ENCODE measurements around the gene SERPINE1. TPM values are rescaled to one million over a fixed set of nuclear protein-coding genes. Genes with fewer than 3 reads are reported as not detected.
"Not testable (repeated sequence)": the region's sequence is repeated elsewhere in the genome, so short reads cannot be mapped to it uniquely, and the experiment has no call there.

The SERPINE1 gene
- 10 to 100 TPM in 1 of 2 donors, 1 to 10 TPM in 1; 2.4 to 41.6 TPM for total RNA-seq
- long read RNA-seq, partial matches to known transcripts, result 13 of 18 reads
- long read RNA-seq, other reads (novel, unspliced or antisense), result 2 of 18 reads

DNA sequence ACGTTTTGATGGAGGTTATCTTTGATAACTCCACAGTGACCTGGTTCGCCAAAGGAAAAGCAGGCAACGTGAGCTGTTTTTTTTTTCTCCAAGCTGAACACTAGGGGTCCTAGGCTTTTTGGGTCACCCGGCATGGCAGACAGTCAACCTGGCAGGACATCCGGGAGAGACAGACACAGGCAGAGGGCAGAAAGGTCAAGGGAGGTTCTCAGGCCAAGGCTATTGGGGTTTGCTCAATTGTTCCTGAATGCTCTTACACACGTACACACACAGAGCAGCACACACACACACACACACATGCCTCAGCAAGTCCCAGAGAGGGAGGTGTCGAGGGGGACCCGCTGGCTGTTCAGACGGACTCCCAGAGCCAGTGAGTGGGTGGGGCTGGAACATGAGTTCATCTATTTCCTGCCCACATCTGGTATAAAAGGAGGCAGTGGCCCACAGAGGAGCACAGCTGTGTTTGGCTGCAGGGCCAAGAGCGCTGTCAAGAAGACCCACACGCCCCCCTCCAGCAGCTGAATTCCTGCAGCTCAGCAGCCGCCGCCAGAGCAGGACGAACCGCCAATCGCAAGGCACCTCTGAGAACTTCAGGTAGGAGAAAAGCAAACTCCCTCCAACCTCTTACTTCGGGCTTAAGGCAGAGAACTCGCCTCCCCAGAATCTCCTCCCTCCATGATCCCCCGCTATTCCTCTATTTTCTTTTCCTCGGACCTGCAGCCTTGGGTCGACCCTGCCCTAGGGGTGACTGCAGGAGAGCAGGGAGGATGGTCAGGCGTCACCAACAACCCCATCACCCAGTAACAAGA lies at the start of gene SERPINE1:
SERPINE1 (plus strand) TSS at position 454 of the 809 bp plus-strand sequence. CDS start 1,290 bp downstream, outside the sequence.
- ATAC-seq (peak; percentile 77 to 87), DNase-seq (peak; percentile 95)
- intact Hi-C loops (cut with DNase I), result no loop called here

- ATAC-seq, result peak; percentile 90 to 91
- intact Hi-C loops (cut with DNase I), result no loop called here
Observed at GRCh38 chr7:101077303-101078086, 49.4 kb upstream of the SERPINE1 start.

DNA sequence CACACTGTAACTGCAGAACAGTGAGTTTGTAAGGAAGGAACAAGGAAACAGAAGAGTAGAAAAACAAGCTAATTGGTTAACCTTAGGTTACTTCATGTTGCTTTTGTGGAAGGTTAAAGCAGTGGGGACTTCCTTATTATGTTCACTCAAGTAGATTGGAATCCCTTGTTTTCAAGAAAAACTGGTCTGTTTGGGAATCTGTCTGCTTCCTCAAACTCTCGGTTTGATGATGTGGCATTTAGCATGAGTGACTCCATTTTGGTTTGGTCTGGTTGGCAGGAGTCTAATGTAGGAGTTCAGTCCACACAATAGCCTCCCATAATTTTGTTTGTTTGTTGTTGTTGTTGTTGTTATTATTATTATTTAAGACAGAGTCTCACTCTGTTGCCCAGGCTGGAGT lies 45.5 kb upstream of the SERPINE1 start:
- DNase-seq (no peak), ATAC-seq (no peak)
- intact Hi-C loops (cut with DNase I), result no loop called here

More at GRCh38 chr7:101077303-101078086, 49.4 kb upstream of the SERPINE1 start:
- peak; percentile 77 for DNase-seq

DNA sequence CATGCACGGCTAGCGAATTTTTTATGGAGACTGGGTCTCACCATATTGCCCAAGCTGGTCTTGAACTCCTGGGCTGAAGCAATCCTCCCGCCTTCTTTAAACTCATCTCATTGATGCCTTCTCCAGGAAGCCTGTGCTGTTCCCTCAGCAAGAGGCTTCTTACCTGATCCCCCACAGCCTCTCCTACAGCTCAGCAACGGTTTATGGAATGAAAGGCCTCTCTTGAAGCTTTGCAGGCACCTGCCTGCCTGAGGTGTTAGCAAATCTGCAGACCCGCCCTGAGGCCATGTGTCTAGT lies 42.1 kb upstream of the SERPINE1 start:
- ATAC-seq (no peak), DNase-seq (no peak)
- intact Hi-C loops (cut with DNase I), result no loop called here

DNA sequence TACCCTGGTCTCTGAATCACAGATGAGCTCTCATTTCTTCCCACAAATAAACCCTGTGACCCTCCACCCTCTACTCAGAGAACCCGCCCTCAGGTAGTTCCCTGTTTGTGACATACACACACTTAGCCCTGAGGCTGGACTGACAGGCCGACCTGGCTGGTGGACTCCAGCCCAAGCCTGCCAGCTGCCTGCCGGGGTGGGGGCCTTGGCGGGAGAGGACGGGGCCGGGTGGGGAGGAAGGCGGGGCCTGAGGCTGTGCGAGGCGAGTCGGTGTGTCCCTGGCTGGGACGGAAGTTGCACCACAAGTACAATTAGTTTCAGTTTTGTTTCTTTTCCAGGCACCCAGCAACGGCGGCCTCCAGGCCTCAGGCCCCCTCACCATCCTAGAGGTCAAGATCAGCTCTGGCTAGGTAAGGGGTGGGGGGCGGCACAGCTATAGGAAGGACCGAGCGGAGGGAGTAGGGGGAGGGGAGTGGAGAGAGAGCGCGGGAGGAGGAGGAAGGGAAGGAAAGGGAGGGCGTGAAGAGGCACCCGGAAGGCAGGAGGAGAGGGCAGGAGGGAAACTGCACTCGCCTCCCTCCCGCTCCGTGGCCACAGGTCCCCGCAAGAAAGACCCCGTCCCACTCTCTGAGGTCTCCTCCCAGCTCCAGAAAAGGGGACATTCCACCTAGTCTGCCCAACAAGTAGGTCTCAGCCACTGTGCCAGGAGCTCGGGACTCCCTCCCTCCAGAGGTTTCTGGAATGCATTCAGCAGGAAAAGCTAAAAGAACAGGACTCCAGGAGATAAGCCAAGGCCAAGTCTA lies 41.5 kb upstream of the SERPINE1 start, which contains the start of gene TRIM56:
TRIM56 (plus strand) TSS at position 320 of the 803 bp plus-strand sequence. CDS start 1,832 bp downstream, outside the sequence.
- ATAC-seq (peak; percentile 96 to 97), DNase-seq (peak; percentile 92)
- intact Hi-C loops (cut with DNase I), result no loop called here

- ATAC-seq (no peak), DNase-seq (no peak)
- intact Hi-C loops (cut with DNase I), result no loop called here
Observed at GRCh38 chr7:101087334-101088068, 39.4 kb upstream of the SERPINE1 start.

GRCh38 chr7:101088069-101088425 lies 38.9 kb upstream of the SERPINE1 start:
- no peak for ATAC-seq
- intact Hi-C loops (cut with DNase I), result no loop called here
- DNase-seq, result no peak

DNA sequence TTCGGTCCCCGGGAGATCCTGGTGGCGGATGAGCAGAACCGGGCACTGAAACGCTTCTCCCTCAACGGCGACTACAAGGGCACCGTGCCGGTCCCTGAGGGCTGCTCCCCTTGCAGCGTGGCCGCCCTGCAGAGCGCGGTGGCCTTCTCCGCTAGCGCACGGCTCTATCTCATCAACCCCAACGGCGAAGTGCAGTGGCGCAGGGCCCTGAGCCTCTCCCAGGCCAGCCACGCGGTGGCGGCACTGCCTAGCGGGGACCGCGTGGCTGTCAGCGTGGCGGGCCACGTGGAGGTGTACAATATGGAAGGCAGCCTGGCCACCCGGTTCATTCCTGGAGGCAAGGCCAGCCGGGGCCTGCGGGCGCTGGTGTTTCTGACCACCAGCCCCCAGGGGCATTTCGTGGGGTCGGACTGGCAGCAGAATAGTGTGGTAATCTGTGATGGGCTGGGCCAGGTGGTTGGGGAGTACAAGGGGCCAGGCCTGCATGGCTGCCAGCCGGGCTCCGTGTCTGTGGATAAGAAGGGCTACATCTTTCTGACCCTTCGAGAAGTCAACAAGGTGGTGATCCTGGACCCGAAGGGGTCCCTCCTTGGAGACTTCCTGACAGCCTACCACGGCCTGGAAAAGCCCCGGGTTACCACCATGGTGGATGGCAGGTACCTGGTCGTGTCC lies 37.9 kb upstream of the SERPINE1 start:
- intact Hi-C loops (cut with DNase I), result no loop called here
- no peak for ATAC-seq
- DNase-seq, result no peak

DNA sequence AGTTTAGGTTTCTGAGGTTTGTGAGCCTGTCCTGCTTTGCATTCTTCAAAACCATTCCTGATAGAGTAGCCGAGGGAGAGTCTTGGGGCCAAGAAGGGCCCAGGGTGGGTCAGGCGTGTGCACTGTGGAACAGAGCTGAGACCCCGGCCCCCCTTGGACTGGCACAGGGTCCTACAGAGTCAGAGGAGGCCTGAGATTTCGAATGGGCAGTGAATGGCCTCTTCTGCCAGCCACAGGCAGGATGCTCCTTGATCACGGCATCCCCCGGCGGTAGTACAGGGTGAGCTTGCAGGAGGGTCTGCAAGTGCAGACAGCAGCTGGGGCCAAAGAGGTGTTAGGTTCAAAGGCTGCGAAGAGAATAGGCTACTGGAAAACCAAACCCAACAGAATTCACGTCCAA lies 37.0 kb upstream of the SERPINE1 start:
- ATAC-seq (no peak), DNase-seq (no peak)
- intact Hi-C loops (cut with DNase I), result no loop called here

DNA sequence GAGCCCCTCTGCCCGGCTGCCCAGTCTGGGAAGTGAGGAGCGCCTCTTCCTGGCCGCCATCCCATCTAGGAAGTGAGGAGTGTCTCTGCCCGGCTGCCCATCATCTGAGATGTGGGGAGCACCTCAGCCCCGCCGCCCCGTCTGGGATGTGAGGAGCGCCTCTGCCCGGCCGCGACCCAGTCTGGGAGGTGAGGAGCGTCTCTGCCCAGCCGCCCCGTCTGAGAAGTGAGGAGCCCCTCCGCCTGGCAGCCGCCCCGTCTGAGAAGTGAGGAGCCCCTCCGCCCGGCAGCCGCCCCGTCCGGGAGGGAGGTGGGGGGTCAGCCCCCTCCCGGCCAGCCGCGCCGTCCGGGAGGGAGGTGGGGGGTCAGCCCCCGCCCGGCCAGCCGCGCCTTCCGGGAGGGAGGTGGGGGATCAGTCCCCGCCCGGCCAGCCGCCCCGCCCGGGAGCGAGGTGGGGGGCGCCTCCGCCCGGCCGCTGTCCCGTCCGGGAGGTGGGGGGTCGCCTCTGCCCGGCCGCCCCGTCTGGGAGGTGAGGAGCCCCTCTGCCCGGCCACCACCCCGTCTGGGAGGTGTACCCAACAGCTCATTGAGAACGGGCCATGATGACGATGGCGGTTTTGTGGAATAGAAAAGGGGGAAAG lies 34.5 kb upstream of the SERPINE1 start:
- ATAC-seq; intact Hi-C loops (cut with DNase I); DNase-seq: not testable (repeated sequence)

- DNase-seq, result no peak
- intact Hi-C loops (cut with DNase I), result no loop called here
Observed at GRCh38 chr7:101093906-101094305, 33.0 kb upstream of the SERPINE1 start.

DNA sequence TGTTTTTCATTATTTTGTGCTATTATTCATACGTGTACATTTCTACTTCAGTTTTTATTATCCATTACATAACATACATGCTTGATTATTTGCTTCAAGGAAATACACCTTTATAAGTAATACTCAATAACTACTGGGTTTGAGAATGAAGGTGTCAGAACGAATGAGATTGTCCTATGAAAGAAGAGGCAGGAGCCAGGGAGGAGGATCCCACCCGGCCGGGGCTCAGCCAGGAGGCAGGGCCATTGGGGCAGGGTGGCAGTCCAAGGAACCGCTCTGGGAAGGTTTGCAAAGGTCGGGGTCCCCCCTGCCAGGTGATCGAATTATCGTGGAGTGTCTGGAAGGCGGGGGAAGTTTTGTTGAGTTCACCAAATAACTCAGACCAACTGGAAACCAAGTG lies 32.5 kb upstream of the SERPINE1 start:
- no peak for DNase-seq
- ATAC-seq, result peak in 1 of 2 donors; percentile 4
- intact Hi-C loops (cut with DNase I), result no loop called here

More at GRCh38 chr7:101093906-101094305, 33.0 kb upstream of the SERPINE1 start:
- no peak for ATAC-seq

DNA sequence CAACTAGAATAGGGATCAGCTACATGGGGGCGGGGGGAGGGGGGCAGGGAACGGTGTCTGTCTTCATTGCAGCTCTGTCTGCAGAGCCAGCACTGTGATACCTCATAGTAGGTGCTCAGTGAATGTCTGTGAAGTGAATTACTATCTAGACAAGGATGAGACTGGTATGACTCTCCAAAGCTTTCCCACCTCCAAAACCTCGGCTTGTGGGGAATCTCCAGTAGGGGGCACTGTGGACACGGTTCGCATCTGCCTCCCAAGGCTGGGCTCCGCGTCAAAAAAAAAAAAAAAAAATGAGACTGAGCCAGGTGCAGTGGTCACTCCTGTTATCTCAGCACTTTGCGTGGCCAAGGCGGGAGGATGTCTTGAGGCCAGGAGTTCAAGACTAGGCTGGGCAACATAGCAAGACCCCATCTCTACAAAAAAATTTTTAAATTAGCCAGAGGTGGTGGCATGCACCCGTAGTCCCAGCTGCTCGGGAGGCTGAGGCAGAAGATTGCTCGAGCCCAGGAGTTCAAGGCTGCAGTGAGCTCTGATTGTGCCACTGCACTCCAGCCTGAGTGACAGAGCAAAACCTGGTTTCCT lies 32.0 kb upstream of the SERPINE1 start:
- peak; percentile 60 for ATAC-seq
- DNase-seq, result peak; percentile 58
- intact Hi-C loops (cut with DNase I), result loop anchor here (5.0 kb wide), 2 partner anchors 37 to 42 kb away; no protein-coding TSS in a partner anchor

GRCh38 chr7:101096331-101096956 lies 30.5 kb upstream of the SERPINE1 start:
- intact Hi-C loops (cut with DNase I), result loop anchor here (5.0 kb wide), 2 partner anchors 36 to 41 kb away; no protein-coding TSS in a partner anchor
- no peak for ATAC-seq

DNA sequence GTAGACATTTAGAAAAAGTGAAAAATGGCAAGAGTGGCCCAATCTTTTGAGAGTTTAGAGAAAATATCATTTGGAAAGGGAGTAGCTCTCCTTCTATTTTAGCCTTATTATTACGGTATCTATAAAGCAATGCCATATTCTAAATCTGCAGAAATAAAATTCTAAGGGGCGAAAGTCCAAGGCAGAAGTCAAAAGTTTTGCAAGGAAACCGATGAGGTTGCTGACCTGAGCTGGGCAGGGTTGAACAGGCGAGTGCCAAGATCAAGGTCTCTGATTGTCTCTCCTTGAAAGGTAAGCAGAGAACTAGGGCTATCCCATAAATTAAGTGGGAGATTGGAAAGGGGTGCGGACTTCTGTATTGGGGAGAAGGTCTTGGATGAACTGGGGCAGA lies 30.0 kb upstream of the SERPINE1 start:
- no peak for ATAC-seq
- intact Hi-C loops (cut with DNase I), result loop anchor here (5.0 kb wide), 2 partner anchors 35 to 40 kb away; no protein-coding TSS in a partner anchor
- DNase-seq, result no peak

More at GRCh38 chr7:101096331-101096956, 30.5 kb upstream of the SERPINE1 start:
- no peak for DNase-seq

- intact Hi-C loops (cut with DNase I), result loop anchor here (5.0 kb wide), 2 partner anchors 35 to 40 kb away; no protein-coding TSS in a partner anchor
- ATAC-seq, result no peak
- no peak for DNase-seq
Observed at GRCh38 chr7:101097561-101097960, 29.3 kb upstream of the SERPINE1 start.
